ENCODE results near the gene TMEM150A. TPM values are rescaled to one million over a fixed set of nuclear protein-coding genes. Genes with fewer than 3 reads are reported as not detected.

Gene TMEM150A
- total RNA-seq, 1 experiment from 2014 or later, result 19.3 TPM

DNA sequence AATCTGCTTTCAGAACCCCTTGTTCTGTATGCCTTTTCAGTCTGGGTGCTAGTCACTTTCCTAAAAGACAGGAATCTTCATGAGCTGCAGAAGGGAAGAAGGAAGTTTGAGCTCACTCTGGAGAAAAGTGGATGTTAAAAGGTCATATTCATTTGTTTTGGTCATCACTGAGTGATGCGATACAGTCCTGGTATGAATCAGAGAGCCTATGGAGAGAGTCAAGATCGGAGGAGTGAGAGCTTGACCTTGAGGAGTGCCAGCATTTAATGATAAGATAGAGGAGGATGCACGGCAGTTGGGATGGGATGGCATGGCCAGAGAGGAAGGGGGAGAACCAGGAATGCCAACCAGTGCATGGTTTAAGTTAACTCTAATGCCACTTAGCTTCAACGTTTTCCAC, 33.1 kb upstream of the TMEM150A start:
- no peak for DNase-seq
- H2AFZ ChIP-seq (ENCODE audit: low read length), result no peak overlapping the region
- no peak overlapping the region for H3K14ac ChIP-seq (ENCODE audit: insufficient read depth, low read length)
- no peaks in the 10 kb centered on the region for H3K27me3 ChIP-seq (ENCODE audit: insufficient read depth, low read length)
- TF ChIP-seq CTCF (conservative IDR thresholded peaks at IDR 0.05), result no peak
- Mint-ChIP-seq H3K27ac (no peak overlapping the region; a peak in 1 of 7 replicates), H3K4me3 (no peak overlapping the region), H3K36me3 (ENCODE audit: insufficient read depth in 1 of 3, low read depth in 3 of 3) (peaks cover 56 to 87% (median 79%) of the 10 kb centered on the region in 3 experiments), H3K4me1 (no peaks in the 10 kb centered on the region), H3K9me3 (no peaks in the 10 kb centered on the region), H3K27me3 (ENCODE audit: low read depth) (no peaks in the 10 kb centered on the region)
- no peak overlapping the region for H3T11ph ChIP-seq (ENCODE audit: low read length)
- WGBS (ENCODE audit: extremely low coverage, insufficient read length, low lambda C conversion rate), result no CpG with 5 or more reads among the region's 4 CpGs
- H3K79me1 ChIP-seq (ENCODE audit: insufficient read depth, low read depth, low read length, poor library complexity, severe bottlenecking), result no peaks in the 10 kb centered on the region
- no peaks in the 10 kb centered on the region for H4K20me1 ChIP-seq (ENCODE audit: control insufficient read depth, insufficient read depth, insufficient read length)
- H3K9me3 ChIP-seq (ENCODE audit: control insufficient read depth, low read depth, low read length), result no peaks in the 10 kb centered on the region
- H3K4me2 ChIP-seq (ENCODE audit: insufficient read depth, insufficient read length, low read length), result no peak overlapping the region
- no peak overlapping the region for H3K4ac ChIP-seq (ENCODE audit: low read depth, low read length)
- no peak overlapping the region for H2BK12ac ChIP-seq (ENCODE audit: insufficient read length, low read depth, low read length)
- no peaks in the 10 kb centered on the region for H3K23me2 ChIP-seq (ENCODE audit: insufficient read length, low read depth, low read length, poor library complexity, severe bottlenecking)
- H3K9ac ChIP-seq (ENCODE audit: extremely low read depth, insufficient read length, low read length), result no peak overlapping the region
- H4K8ac ChIP-seq (replicated peaks; ENCODE audit: insufficient read length, low read depth, low read length), result no peak overlapping the region
- H3K27ac ChIP-seq (ENCODE audit: insufficient read length, low read depth, low read length), result no peak overlapping the region
- H2BK20ac ChIP-seq (ENCODE audit: low read depth, low read length, poor library complexity, severe bottlenecking), result no peak overlapping the region
- H4K5ac ChIP-seq (ENCODE audit: insufficient read length, low read depth, low read length), result no peak overlapping the region
- H2BK5ac ChIP-seq (ENCODE audit: insufficient read length, low read length), result no peak overlapping the region
- H3K23ac ChIP-seq (ENCODE audit: insufficient read length, low read depth, low read length), result no peak overlapping the region
- H3K56ac ChIP-seq (ENCODE audit: insufficient read length, low read depth, low read length), result no peak overlapping the region
- H2BK15ac ChIP-seq (ENCODE audit: low read depth, low read length), result no peak overlapping the region
- H2BK120ac ChIP-seq (ENCODE audit: low read depth, low read length, poor library complexity, severe bottlenecking), result no peak overlapping the region
- no peak overlapping the region for H3K18ac ChIP-seq (ENCODE audit: insufficient read length, low read depth, low read length)
- no peak overlapping the region for H4K91ac ChIP-seq (ENCODE audit: insufficient read length, low read depth, low read length)
- no peaks in the 10 kb centered on the region for H3K79me2 ChIP-seq (ENCODE audit: insufficient read depth, low read length)
- H2AK5ac ChIP-seq (ENCODE audit: insufficient read length, low read length), result no peak overlapping the region
- H3K4me1 ChIP-seq (ENCODE audit: insufficient read depth, low read length), result no peaks in the 10 kb centered on the region

All from H9 (cell line).